ENCODE data around the gene GNE. TPM values are rescaled to one million over a fixed set of nuclear protein-coding genes. Genes with fewer than 3 reads are reported as not detected.
"Not testable (repeated sequence)": the region's sequence is repeated elsewhere in the genome, so short reads cannot be mapped to it uniquely, and the experiment has no call there.

GNE gene
- total RNA-seq, 1 experiment from 2014 or later = 10.9 TPM

GRCh38 chr9:36276254-36276653 lies 18.0 kb upstream of the GNE start:
- Histone ChIP-seq H2AFZ (ENCODE audit: low read length) (no peak overlapping the region), H3K4me3 (ENCODE audit: low read length) (no peak overlapping the region), H3K79me2 (ENCODE audit: low read length) (no peaks in the 10 kb centered on the region), H3K27ac (ENCODE audit: low read length) (no peak overlapping the region), H3K27me3 (ENCODE audit: low read length) (no peaks in the 10 kb centered on the region), H3K4me2 (ENCODE audit: low read length) (no peak overlapping the region), H4K20me1 (ENCODE audit: low read length) (no peaks in the 10 kb centered on the region), H3K9me2 (replicated peaks; ENCODE audit: low read length) (no peaks in the 10 kb centered on the region), H3F3A (ENCODE audit: low read length, unreplicated experiment) (no peaks in the 10 kb centered on the region), H3K9me3 (ENCODE audit: low read length) (no peaks in the 10 kb centered on the region), H3K36me3 (ENCODE audit: low read depth, low read length) (no peaks in the 10 kb centered on the region), H3K9ac (ENCODE audit: low read length) (no peak overlapping the region), H3K4me1 (ENCODE audit: insufficient read depth, low read length) (peaks cover 3% of the 10 kb centered on the region; the same call in 1 of the 2 replicates)
- TSS peak; percentile 46 for BruUV-seq (replicated peaks)
- ChIA-PET POLR2A (ENCODE audit: unreplicated experiment) (no interaction called here), CTCF (no interaction called here)
- no peak for DNase-seq
- ATAC-seq = no peak
- TF ChIP-seq EZH2phosphoT487 (IDR thresholded peaks at IDR 0.05; ENCODE audit: borderline replicate concordance, low read length) (no peak), EZH2 (IDR thresholded peaks at IDR 0.05; ENCODE audit: low read length, unreplicated experiment) (no peak), CTCF (conservative IDR thresholded peaks at IDR 0.05; ENCODE audit: low read depth, low read length) (no peak)
- intact Hi-C loops (cut with micrococcal nuclease) = no loop called here

GRCh38 chr9:36275060-36275459 lies 16.8 kb upstream of the GNE start:
- no peak for ATAC-seq
- CTCF ChIA-PET = no interaction called here

GRCh38 chr9:36273354-36273753 lies 15.1 kb upstream of the GNE start:
- H3K79me2 ChIP-seq (ENCODE audit: low read length); H2AFZ ChIP-seq (ENCODE audit: low read length); H3K27me3 ChIP-seq (ENCODE audit: low read length); POLR2A ChIA-PET (ENCODE audit: unreplicated experiment); H3K36me3 ChIP-seq (ENCODE audit: low read depth, low read length); H3K9me3 ChIP-seq (ENCODE audit: low read length); H3F3A ChIP-seq (ENCODE audit: low read length, unreplicated experiment); H3K4me1 ChIP-seq (ENCODE audit: insufficient read depth, low read length); H3K9me2 ChIP-seq (replicated peaks; ENCODE audit: low read length); H3K9ac ChIP-seq (ENCODE audit: low read length); intact Hi-C loops (cut with micrococcal nuclease); H3K4me2 ChIP-seq (ENCODE audit: low read length); CTCF ChIA-PET; H3K4me3 ChIP-seq (ENCODE audit: low read length); BruUV-seq (replicated peaks); H4K20me1 ChIP-seq (ENCODE audit: low read length): not testable (repeated sequence)
- ATAC-seq (peak; percentile 31; the same call in 1 of the 2 replicates), DNase-seq (peak; percentile 87)
- peak overlapping the region; percentile 26; the same call in 1 of the 2 replicates for H3K27ac ChIP-seq (ENCODE audit: low read length)

More at GRCh38 chr9:36275060-36275459, 16.8 kb upstream of the GNE start:
- BruUV-seq (replicated peaks) = no TSS peak
- H3K79me2 ChIP-seq (ENCODE audit: low read length) = no peaks in the 10 kb centered on the region
- no peaks in the 10 kb centered on the region for H3F3A ChIP-seq (ENCODE audit: low read length, unreplicated experiment)
- no peaks in the 10 kb centered on the region for H4K20me1 ChIP-seq (ENCODE audit: low read length)
- no peak overlapping the region for H2AFZ ChIP-seq (ENCODE audit: low read length)
- no peaks in the 10 kb centered on the region for H3K27me3 ChIP-seq (ENCODE audit: low read length)
- intact Hi-C loops (cut with micrococcal nuclease) = no loop called here
- TF ChIP-seq EZH2phosphoT487 (IDR thresholded peaks at IDR 0.05; ENCODE audit: borderline replicate concordance, low read length) = no peak
- TF ChIP-seq EZH2 (IDR thresholded peaks at IDR 0.05; ENCODE audit: low read length, unreplicated experiment) = no peak
- no peak for TF ChIP-seq CTCF (conservative IDR thresholded peaks at IDR 0.05; ENCODE audit: low read depth, low read length)
- no peak overlapping the region for H3K4me2 ChIP-seq (ENCODE audit: low read length)
- H3K4me1 ChIP-seq (ENCODE audit: insufficient read depth, low read length) = peaks cover 3% of the 10 kb centered on the region; the same call in 1 of the 2 replicates
- no peaks in the 10 kb centered on the region for H3K36me3 ChIP-seq (ENCODE audit: low read depth, low read length)
- no peak overlapping the region for H3K27ac ChIP-seq (ENCODE audit: low read length)
- no peaks in the 10 kb centered on the region for H3K9me2 ChIP-seq (replicated peaks; ENCODE audit: low read length)
- no peak overlapping the region for H3K9ac ChIP-seq (ENCODE audit: low read length)
- H3K9me3 ChIP-seq (ENCODE audit: low read length) = no peaks in the 10 kb centered on the region
- no peak for DNase-seq
- no peak overlapping the region for H3K4me3 ChIP-seq (ENCODE audit: low read length)
- POLR2A ChIA-PET (ENCODE audit: unreplicated experiment) = no interaction called here

Data from PC-3 (cell line).